Umbilical cord (tissue), 2 donors: ENCODE results near the gene RILPL2. TPM values are rescaled to one million over a fixed set of nuclear protein-coding genes. Genes with fewer than 3 reads are reported as not detected.
"Not testable (repeated sequence)": the region's sequence is repeated elsewhere in the genome, so short reads cannot be mapped to it uniquely, and the experiment has no call there.

Experiments used
- DNase-seq: peaks from one replicate; pipeline ENCODE4 v3.0.0-alpha.2; 2015; ENCODE audit warnings: low spot score
- total RNA-seq: library from RNA; depleted of rRNA; stranded (reverse); fragments of >200 nt; gene quantifications from one replicate; pipeline ENCODE4 v1.2.3, GENCODE V29; 2014; ENCODE audit warnings: low replicate concordance; ENCODE audit not compliant: insufficient read depth

Gene RILPL2
- total RNA-seq, 1 donor from 2014 or later = 5.3 TPM

- not testable (repeated sequence) for DNase-seq
Measured at GRCh38 chr12:123407269-123407668, 29.2 kb downstream of the RILPL2 start.

GRCh38 chr12:123404581-123404980, 31.9 kb downstream of the RILPL2 start:
- no peak for DNase-seq

GRCh38 chr12:123401753-123402683, 34.5 kb downstream of the RILPL2 start:
- no peak for DNase-seq

GRCh38 chr12:123399255-123399617, 37.2 kb downstream of the RILPL2 start:
- DNase-seq = no peak

GRCh38 chr12:123398550-123399254, 37.8 kb downstream of the RILPL2 start:
- DNase-seq = no peak

- no peak for DNase-seq
Measured at GRCh38 chr12:123398177-123398549, 38.3 kb downstream of the RILPL2 start.

GRCh38 chr12:123397400-123397799, 39.1 kb downstream of the RILPL2 start:
- DNase-seq = no peak

GRCh38 chr12:123396954-123397353, 39.5 kb downstream of the RILPL2 start:
- no peak for DNase-seq

- no peak for DNase-seq
Measured at GRCh38 chr12:123396543-123396942, 39.9 kb downstream of the RILPL2 start.

GRCh38 chr12:123395236-123395635, 41.2 kb downstream of the RILPL2 start:
- DNase-seq = no peak

GRCh38 chr12:123393747-123394146, 42.7 kb downstream of the RILPL2 start:
- DNase-seq = no peak

- no peak for DNase-seq
Measured at GRCh38 chr12:123391546-123392343, 44.7 kb downstream of the RILPL2 start.

GRCh38 chr12:123390498-123391426, 45.7 kb downstream of the RILPL2 start:
- DNase-seq = peak; percentile 47

GRCh38 chr12:123389560-123390351, 46.7 kb downstream of the RILPL2 start:
- peak; percentile 27 for DNase-seq

GRCh38 chr12:123388951-123389559, 47.4 kb downstream of the RILPL2 start:
- DNase-seq = no peak

- peak; percentile 84 for DNase-seq
Measured at GRCh38 chr12:123388177-123388950, 48.1 kb downstream of the RILPL2 start.

GRCh38 chr12:123387508-123388176, 48.8 kb downstream of the RILPL2 start:
- DNase-seq = no peak

GRCh38 chr12:123385536-123385935, 50.9 kb downstream of the RILPL2 start:
- not testable (repeated sequence) for DNase-seq
